Stimulated activated CD8-positive, alpha-beta memory T cell treated with anti-CD3 and anti-CD28 coated beads, Interleukin-12 subunit alpha, Interleukin-12 subunit beta, amount 100 ng/mL, for 24 hours (primary cell): ENCODE results near the gene HSD17B2.
"Not testable (repeated sequence)": the region's sequence is repeated elsewhere in the genome, so short reads cannot be mapped to it uniquely, and the experiment has no call there.

Experiments used
- DNase-seq: peaks from one replicate; pipeline ENCODE4 v3.0.0-alpha.2; 2020; ENCODE audit errors: extremely low read depth

HSD17B2 gene, protein sequence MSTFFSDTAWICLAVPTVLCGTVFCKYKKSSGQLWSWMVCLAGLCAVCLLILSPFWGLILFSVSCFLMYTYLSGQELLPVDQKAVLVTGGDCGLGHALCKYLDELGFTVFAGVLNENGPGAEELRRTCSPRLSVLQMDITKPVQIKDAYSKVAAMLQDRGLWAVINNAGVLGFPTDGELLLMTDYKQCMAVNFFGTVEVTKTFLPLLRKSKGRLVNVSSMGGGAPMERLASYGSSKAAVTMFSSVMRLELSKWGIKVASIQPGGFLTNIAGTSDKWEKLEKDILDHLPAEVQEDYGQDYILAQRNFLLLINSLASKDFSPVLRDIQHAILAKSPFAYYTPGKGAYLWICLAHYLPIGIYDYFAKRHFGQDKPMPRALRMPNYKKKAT

GRCh38 chr16:82034981-82035612 lies at the start of gene HSD17B2:
Gene HSD17B2 (plus strand): TSS chr16:82035253. CDS start chr16:82035425, 172 bp downstream.
- no peak for DNase-seq

DNA sequence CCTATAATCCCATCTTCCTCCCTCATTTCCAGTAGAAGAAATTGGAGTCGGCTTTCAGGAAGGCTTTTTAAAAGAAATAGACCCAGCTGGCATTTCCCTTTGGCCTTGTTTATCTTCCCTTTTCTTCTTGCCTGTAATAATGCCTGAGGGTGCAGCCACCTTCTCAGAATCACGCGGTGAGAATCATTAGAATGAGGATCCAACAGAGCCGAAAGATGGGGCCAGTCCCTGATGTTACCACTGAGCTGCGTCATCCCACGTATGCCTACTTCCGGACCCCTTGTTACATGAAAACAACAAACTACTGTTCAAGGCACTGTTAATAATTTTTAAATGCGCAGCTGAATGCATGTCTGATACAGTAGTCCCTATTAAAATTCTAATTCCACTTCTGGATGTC lies 47.9 kb upstream of the HSD17B2 start:
- no peak for DNase-seq

GRCh38 chr16:81987706-81988105 lies 47.3 kb upstream of the HSD17B2 start:
- DNase-seq: no peak

GRCh38 chr16:81992859-81993258 lies 42.2 kb upstream of the HSD17B2 start:
- no peak for DNase-seq

DNA sequence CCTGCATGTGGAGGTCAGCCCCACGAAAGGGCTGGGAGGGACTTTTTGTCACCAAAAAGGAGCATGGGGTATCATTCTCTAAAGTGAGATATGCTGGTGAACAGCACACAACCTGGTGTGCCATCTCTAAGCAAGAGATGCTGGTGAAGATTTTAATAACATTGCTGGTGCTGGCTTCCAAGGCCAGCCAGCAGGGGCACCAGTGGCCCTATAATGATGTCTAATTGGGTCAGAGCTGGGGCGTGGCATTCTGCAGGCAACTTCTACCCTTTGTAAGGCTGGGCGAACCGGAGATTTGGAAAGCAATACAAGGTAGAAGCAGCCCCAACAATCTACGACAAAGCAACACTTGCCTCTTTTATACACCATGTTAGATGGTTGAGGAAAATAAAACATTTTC lies 40.6 kb upstream of the HSD17B2 start:
- DNase-seq: no peak

- no peak for DNase-seq
These were observed 39.4 kb upstream of the HSD17B2 start for GRCh38 chr16:81995651-81996050.

DNA sequence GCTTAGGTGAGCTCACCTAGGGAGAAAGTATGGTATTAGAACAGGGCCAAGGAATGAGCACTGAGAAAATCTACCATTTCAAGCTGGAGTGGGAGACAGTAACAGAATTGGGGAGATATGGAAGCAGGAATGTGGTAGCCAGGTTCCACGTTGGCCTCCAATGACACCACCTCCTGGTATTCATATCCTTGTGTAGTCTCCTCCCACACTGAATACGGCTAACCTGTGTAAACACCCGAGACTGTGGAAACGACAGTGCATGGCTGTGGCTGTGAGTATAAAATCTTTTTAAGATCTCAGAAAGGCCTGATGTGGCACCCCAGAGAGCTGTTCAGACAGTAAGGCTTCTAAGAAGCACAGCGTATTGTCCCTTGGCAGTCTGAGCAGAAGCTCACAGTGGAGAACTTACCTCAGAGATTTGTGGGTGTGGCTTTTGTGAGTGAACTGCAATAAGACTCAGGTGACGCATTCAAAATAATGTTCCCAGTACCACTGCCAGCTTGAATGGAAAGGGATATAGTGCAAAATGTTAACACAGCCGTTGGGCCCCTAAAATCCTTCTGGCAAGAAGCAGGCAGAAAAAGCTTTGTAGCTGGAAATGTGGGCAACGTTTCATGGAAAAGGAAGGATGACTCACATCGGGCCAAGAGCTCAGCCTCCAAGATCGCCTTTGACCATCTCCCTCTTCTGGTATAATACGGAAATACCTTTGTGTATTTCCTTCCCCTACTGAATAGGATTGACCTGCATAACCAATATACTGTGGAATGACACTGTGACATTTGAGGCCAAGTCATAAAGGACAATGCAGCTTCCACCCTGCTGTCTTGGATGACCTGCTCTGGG lies 38.2 kb upstream of the HSD17B2 start:
- no peak for DNase-seq

DNA sequence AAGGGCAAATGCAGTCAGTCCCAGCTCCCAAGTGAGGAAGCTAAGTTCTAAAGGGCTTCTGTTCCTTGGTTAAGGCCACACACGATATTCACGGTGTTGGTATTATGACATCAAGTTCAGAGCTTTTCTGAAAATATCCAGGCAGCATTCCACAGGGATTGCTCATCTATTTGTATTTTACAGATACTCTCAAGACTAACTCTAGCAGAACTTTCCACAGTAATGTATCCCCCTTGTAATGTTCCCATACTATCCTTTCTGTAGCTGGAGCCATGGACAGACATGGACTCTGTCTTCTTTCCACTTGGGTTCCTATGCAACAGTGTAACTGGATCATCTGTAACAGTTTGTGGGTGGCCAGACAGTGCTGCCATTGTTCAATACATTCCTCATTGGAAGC lies 37.3 kb upstream of the HSD17B2 start:
- DNase-seq: no peak

DNA sequence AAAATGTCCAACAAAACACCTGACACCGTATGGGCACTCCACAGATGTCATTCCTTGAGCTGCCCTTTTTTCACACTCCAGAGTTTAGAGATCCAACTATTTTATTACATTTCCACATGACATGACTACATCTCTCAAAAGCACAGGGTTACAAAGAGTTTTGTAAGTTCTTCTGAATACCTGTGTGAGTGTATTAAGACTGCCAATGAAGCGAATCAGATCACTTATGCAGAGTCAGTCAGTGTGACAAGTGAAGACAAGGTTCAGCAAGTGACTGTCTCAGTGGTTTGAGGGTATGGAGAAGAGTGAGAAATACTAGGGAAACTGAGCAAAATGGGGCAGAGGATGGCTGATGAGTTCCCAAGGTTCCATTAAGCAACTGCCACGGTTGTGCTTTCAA lies 32.2 kb upstream of the HSD17B2 start:
- no peak for DNase-seq

GRCh38 chr16:82004601-82005000 lies 30.5 kb upstream of the HSD17B2 start:
- DNase-seq: no peak

GRCh38 chr16:82005027-82005830 lies 29.8 kb upstream of the HSD17B2 start:
- DNase-seq: no peak

- no peak for DNase-seq
These were observed 29.0 kb upstream of the HSD17B2 start for GRCh38 chr16:82006036-82006435.

DNA sequence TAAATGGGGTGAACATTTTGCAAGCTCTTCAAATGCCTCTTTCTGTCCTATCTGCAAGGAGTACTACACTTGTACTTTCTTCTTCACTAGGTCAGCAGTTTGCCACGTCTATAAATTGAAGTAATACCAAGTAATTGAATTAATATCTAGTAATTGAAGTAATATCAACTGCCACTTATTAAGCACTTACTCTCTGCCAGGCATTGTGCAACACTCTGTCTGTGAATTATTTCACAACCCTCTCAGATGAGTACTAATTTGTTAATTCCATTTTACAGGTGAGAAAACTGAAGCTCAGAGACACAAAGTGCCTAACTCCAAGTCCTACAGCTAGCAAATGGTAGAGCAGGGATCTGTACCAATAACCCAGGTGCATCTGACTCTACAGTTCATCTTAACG lies 27.9 kb upstream of the HSD17B2 start:
- DNase-seq: no peak

DNA sequence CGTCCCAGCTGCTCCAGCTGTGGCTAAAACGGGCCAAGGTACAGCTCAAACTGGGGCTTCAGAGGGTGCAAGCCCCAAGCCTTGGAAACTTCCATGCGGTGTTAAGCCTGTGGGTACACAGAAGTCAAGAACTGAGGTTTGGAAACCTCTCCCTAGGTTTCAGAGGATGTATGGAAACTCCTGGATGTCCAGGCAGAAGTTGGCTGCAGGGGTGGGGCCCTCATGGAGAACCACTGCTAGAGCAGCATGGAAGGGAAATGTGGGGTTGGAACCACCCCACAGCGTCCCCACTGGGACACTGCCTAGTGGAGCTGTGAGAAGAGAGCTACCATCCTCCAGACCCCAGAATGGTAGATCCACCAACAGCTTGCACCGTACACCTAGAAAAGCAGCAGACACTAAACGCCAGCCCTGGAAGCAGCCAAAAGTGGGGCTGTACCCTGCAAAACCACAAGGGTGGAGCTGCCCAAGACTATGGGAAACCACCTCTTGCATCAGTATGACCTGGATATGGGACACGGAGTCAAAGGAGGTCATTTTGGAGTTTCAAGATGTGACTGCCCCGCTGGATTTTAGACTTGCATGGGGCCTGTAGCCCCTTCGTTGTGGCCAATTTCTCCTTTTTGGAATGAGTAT lies 26.0 kb upstream of the HSD17B2 start:
- DNase-seq: no peak

GRCh38 chr16:82009789-82010188 lies 25.3 kb upstream of the HSD17B2 start:
- not testable (repeated sequence) for DNase-seq

- no peak for DNase-seq
These were observed 24.4 kb upstream of the HSD17B2 start for GRCh38 chr16:82010649-82011048.

DNA sequence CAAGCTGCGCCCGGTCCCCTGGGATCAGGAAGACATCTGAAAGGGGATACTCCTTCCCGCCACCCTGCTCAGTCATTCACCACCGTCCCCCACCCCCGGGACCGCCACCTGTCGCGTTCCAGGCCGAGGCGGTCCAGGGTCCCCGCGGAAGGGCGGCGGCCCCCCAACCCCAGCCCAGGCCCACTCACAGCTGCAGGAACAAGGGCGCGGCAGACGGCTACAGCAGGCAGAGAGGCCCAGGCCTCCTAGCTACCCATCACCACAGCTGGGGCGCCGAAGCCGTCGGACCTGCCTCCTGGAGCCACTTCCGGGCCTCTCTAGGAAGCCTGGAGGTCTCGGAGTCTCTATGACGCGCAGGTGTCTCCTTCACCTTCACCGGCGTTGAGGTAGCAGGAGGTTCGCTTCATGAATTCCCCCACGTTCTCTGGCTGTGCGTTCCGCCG lies 23.8 kb upstream of the HSD17B2 start, which contains the start of gene SDR42E1:
Gene SDR42E1, minus strand, starts transcription at position 272 of the 443 bp plus-strand sequence. CDS start 10,612 bp downstream, outside the sequence.
- DNase-seq: peak; percentile 15

GRCh38 chr16:82013139-82013538 lies 21.9 kb upstream of the HSD17B2 start:
- no peak for DNase-seq

DNA sequence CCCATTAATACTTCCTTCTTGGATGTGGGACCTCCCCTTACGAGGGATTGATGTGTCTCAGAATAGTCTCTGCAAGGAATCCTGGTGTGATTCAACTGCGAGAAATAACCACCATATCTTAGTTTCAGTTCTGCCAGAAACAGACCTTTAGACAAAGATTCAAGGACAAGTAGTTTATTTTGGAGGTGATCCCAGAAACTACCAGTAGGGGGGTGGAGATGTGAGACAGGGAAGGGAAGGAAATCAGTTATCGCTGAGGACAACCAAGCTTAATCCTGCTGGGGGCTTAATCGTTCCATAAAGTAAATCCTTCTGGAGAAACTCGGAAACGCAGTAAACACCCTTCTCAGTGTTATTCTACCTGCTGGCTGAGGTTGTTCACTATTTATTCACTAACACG lies 18.8 kb upstream of the HSD17B2 start:
- DNase-seq: no peak

DNA sequence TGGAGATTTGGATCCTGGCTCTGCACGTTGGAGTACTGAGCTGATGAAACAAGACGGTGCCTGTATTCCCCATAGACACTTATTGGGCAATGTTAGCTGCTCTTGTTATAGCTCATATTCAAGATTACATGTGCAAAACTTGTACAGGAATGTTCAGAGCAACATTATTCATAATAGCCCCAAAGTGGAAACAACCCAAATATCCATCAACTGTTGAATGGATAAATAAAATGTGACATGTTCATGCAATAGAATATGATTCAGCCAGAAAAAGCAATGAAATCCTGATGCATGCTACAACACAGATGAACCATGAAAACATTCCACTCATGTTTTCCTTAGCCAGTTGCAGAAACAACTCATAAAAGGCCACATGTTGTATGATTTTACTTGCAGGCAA lies 18.1 kb upstream of the HSD17B2 start:
- no peak for DNase-seq
